GM11168 (cell line): ENCODE data around the gene RAB3GAP1.
"Not testable (repeated sequence)": the region's sequence is repeated elsewhere in the genome, so short reads cannot be mapped to it uniquely, and the experiment has no call there.

Experiments used
- in situ Hi-C: fragments of 300-500 bp; cut with MboI; formaldehyde crosslinking; loops from one replicate; pipeline ENCODE4 v1.12.0; 2022; ENCODE audit warnings: low sequenced_read_pairs; ENCODE audit not compliant: unreplicated experiment

RAB3GAP1 gene

GRCh38 chr2:135050684-135051083 lies 1.4 kb upstream of the RAB3GAP1 start:
- in situ Hi-C loops = no loop called here

- in situ Hi-C loops = no loop called here
Measured at GRCh38 chr2:135052997-135053474, 944 bp downstream of the RAB3GAP1 start.

GRCh38 chr2:135055182-135055786 lies 3.2 kb downstream of the RAB3GAP1 start:
- in situ Hi-C loops = no loop called here

GRCh38 chr2:135056790-135057189 lies 4.7 kb downstream of the RAB3GAP1 start:
- in situ Hi-C loops = no loop called here

- in situ Hi-C loops = no loop called here
Measured at GRCh38 chr2:135059577-135059976, 7.5 kb downstream of the RAB3GAP1 start.

- in situ Hi-C loops = no loop called here
Measured at GRCh38 chr2:135063210-135063609, 11.1 kb downstream of the RAB3GAP1 start.

GRCh38 chr2:135064149-135064548 lies 12.1 kb downstream of the RAB3GAP1 start:
- in situ Hi-C loops = no loop called here

GRCh38 chr2:135066710-135067109 lies 14.6 kb downstream of the RAB3GAP1 start:
- in situ Hi-C loops = no loop called here

GRCh38 chr2:135072125-135072997 lies 20.3 kb downstream of the RAB3GAP1 start:
- in situ Hi-C loops = no loop called here

- in situ Hi-C loops = no loop called here
Measured at GRCh38 chr2:135074216-135074615, 22.1 kb downstream of the RAB3GAP1 start.

- in situ Hi-C loops = no loop called here
Measured at GRCh38 chr2:135076556-135076955, 24.5 kb downstream of the RAB3GAP1 start.

GRCh38 chr2:135078417-135078816 lies 26.3 kb downstream of the RAB3GAP1 start:
- in situ Hi-C loops = no loop called here

GRCh38 chr2:135086222-135086621 lies 34.1 kb downstream of the RAB3GAP1 start:
- in situ Hi-C loops = no loop called here

GRCh38 chr2:135089597-135089996 lies 37.5 kb downstream of the RAB3GAP1 start:
- in situ Hi-C loops = not testable (repeated sequence)

GRCh38 chr2:135091681-135092080 lies 39.6 kb downstream of the RAB3GAP1 start:
- in situ Hi-C loops = no loop called here

- in situ Hi-C loops = no loop called here
Measured at GRCh38 chr2:135093193-135093592, 41.1 kb downstream of the RAB3GAP1 start.

GRCh38 chr2:135093670-135094330 lies 41.7 kb downstream of the RAB3GAP1 start:
- in situ Hi-C loops = no loop called here

GRCh38 chr2:135094508-135094907 lies 42.4 kb downstream of the RAB3GAP1 start:
- in situ Hi-C loops = no loop called here

GRCh38 chr2:135095591-135095990 lies 43.5 kb downstream of the RAB3GAP1 start:
- in situ Hi-C loops = no loop called here

- in situ Hi-C loops = no loop called here
Measured at GRCh38 chr2:135096665-135097446, 44.8 kb downstream of the RAB3GAP1 start.
